ENCODE measurements around the gene PDE9A.
"Not testable (repeated sequence)": the region's sequence is repeated elsewhere in the genome, so short reads cannot be mapped to it uniquely, and the experiment has no call there.

PDE9A gene

GRCh38 chr21:42716074-42716473, 62.7 kb downstream of the PDE9A start:
- DNase-seq, result no peak

- not testable (repeated sequence) for DNase-seq
Measured at GRCh38 chr21:42720484-42720883, 67.1 kb downstream of the PDE9A start.

- no peak for DNase-seq
Measured at GRCh38 chr21:42721341-42721824, 68.0 kb downstream of the PDE9A start.

GRCh38 chr21:42722153-42722552, 68.7 kb downstream of the PDE9A start:
- DNase-seq, result no peak

- DNase-seq, result no peak
Measured at GRCh38 chr21:42722808-42723473, 69.5 kb downstream of the PDE9A start.

GRCh38 chr21:42724226-42724920, 71.0 kb downstream of the PDE9A start:
- no peak for DNase-seq

GRCh38 chr21:42725416-42725930, 72.1 kb downstream of the PDE9A start:
- no peak for DNase-seq

- no peak for DNase-seq
Measured at GRCh38 chr21:42731264-42732032, 78.0 kb downstream of the PDE9A start.

GRCh38 chr21:42732033-42732410, 78.6 kb downstream of the PDE9A start:
- no peak for DNase-seq

GRCh38 chr21:42733037-42733627, 79.7 kb downstream of the PDE9A start:
- no peak for DNase-seq

GRCh38 chr21:42733874-42734273, 80.5 kb downstream of the PDE9A start:
- no peak for DNase-seq

- no peak for DNase-seq
Measured at GRCh38 chr21:42734323-42734971, 81.0 kb downstream of the PDE9A start.

GRCh38 chr21:42735061-42735460, 81.6 kb downstream of the PDE9A start:
- DNase-seq, result no peak

GRCh38 chr21:42735944-42736343, 82.5 kb downstream of the PDE9A start:
- no peak for DNase-seq

- DNase-seq, result no peak
Measured at GRCh38 chr21:42736646-42737350, 83.4 kb downstream of the PDE9A start.

- no peak for DNase-seq
Measured at GRCh38 chr21:42737951-42738590, 84.7 kb downstream of the PDE9A start.

- no peak for DNase-seq
Measured at GRCh38 chr21:42739061-42739931, 85.9 kb downstream of the PDE9A start.

- DNase-seq, result no peak
Measured at GRCh38 chr21:42740405-42740909, 87.0 kb downstream of the PDE9A start.

- DNase-seq, result no peak
Measured at GRCh38 chr21:42741066-42741465, 87.6 kb downstream of the PDE9A start.

All from activated gamma-delta T cell (primary cell).